ENCODE measurements around the gene AFAP1L1.

AFAP1L1 gene

GRCh38 chr5:149285153-149285552, 13.5 kb downstream of the AFAP1L1 start:
- peak; percentile 70 for DNase-seq (ENCODE audit: low spot score)
- H3K27ac ChIP-seq: no peak overlapping the region
- ChIA-PET CTCF (interaction anchor here (0.6 kb wide), 1 partner anchor 16 kb away, joined by 5 read pairs; no protein-coding TSS in a partner anchor), POLR2A (ENCODE audit: low non-redundant PET) (no interaction called here)
- TF ChIP-seq CTCF (conservative IDR thresholded peaks at IDR 0.05; ENCODE audit: low read depth): no peak

GRCh38 chr5:149288436-149288835, 16.8 kb downstream of the AFAP1L1 start:
- TF ChIP-seq CTCF (conservative IDR thresholded peaks at IDR 0.05; ENCODE audit: low read depth): no peak
- CTCF ChIA-PET: interaction anchor here (1.1 kb wide), 1 partner anchor 26 kb away, joined by 3 read pairs; no protein-coding TSS in a partner anchor
- POLR2A ChIA-PET (ENCODE audit: low non-redundant PET): interaction anchor here (0.6 kb wide), 1 partner anchor 14 kb away, joined by 3 read pairs; no protein-coding TSS in a partner anchor
- no peak for DNase-seq (ENCODE audit: low spot score)
- H3K27ac ChIP-seq: no peak overlapping the region

GRCh38 chr5:149289301-149289700, 17.6 kb downstream of the AFAP1L1 start:
- ChIA-PET POLR2A (ENCODE audit: low non-redundant PET) (no interaction called here), CTCF (no interaction called here)
- no peak for TF ChIP-seq CTCF (conservative IDR thresholded peaks at IDR 0.05; ENCODE audit: low read depth)

GRCh38 chr5:149294872-149295829, 23.5 kb downstream of the AFAP1L1 start:
- TF ChIP-seq CTCF (conservative IDR thresholded peaks at IDR 0.05; ENCODE audit: low read depth): no peak
- no peak for DNase-seq (ENCODE audit: low spot score)
- CTCF ChIA-PET: interaction anchor here (0.6 to 1.1 kb wide), 5 partner anchors 72 to 143 kb away, joined by 3 to 6 read pairs (median 3); no protein-coding TSS in a partner anchor
- no peak overlapping the region for H3K27ac ChIP-seq
- POLR2A ChIA-PET (ENCODE audit: low non-redundant PET): interaction anchor here (0.7 kb wide), 1 partner anchor 674 kb away, joined by 4 read pairs; no protein-coding TSS in a partner anchor

More at GRCh38 chr5:149289301-149289700, 17.6 kb downstream of the AFAP1L1 start:
- no peak for DNase-seq (ENCODE audit: low spot score)
- no peak overlapping the region for H3K27ac ChIP-seq

GRCh38 chr5:149297340-149298025, 25.8 kb downstream of the AFAP1L1 start:
- no peak for DNase-seq (ENCODE audit: low spot score)
- peak overlapping the region; percentile 76; the same call in 1 of the 2 replicates for H3K27ac ChIP-seq
- ChIA-PET CTCF (interaction anchor here (0.6 to 1.2 kb wide), 4 partner anchors 10 to 267 kb away, joined by 3 read pairs; no protein-coding TSS in a partner anchor), POLR2A (ENCODE audit: low non-redundant PET) (no interaction called here)
- TF ChIP-seq CTCF (conservative IDR thresholded peaks at IDR 0.05; ENCODE audit: low read depth): no peak

GRCh38 chr5:149298163-149298562, 26.5 kb downstream of the AFAP1L1 start:
- no peak for TF ChIP-seq CTCF (conservative IDR thresholded peaks at IDR 0.05; ENCODE audit: low read depth)
- H3K27ac ChIP-seq: no peak overlapping the region
- ChIA-PET CTCF (interaction anchor here (0.7 to 1.2 kb wide), 3 partner anchors 10 to 266 kb away, joined by 3 read pairs; no protein-coding TSS in a partner anchor), POLR2A (ENCODE audit: low non-redundant PET) (no interaction called here)
- no peak for DNase-seq (ENCODE audit: low spot score)

Measured in RWPE1 (cell line).